GM19035 (cell line): ENCODE results near the gene PEPD.

Source experiments
- ATAC-seq: cut with Tn5 transposase; IDR thresholded peaks from one replicate; pipeline ENCODE4 v1.9.1; 2021; ENCODE audit not compliant: unreplicated experiment

The PEPD gene

GRCh38 chr19:33398361-33399060 lies 123.1 kb downstream of the PEPD start:
- no peak for ATAC-seq

GRCh38 chr19:33397536-33398360 lies 123.8 kb downstream of the PEPD start:
- ATAC-seq, result no peak

- ATAC-seq, result no peak
Observed at GRCh38 chr19:33396701-33397535, 124.7 kb downstream of the PEPD start.

GRCh38 chr19:33395561-33396550 lies 125.7 kb downstream of the PEPD start:
- ATAC-seq, result no peak

- no peak for ATAC-seq
Observed at GRCh38 chr19:33394723-33395560, 126.6 kb downstream of the PEPD start.

GRCh38 chr19:33394006-33394722 lies 127.4 kb downstream of the PEPD start:
- ATAC-seq, result no peak

- ATAC-seq, result no peak
Observed at GRCh38 chr19:33393286-33394005, 128.1 kb downstream of the PEPD start.

GRCh38 chr19:33392341-33393285 lies 129.0 kb downstream of the PEPD start:
- ATAC-seq, result no peak

- ATAC-seq, result no peak
Observed at GRCh38 chr19:33391631-33392249, 129.9 kb downstream of the PEPD start.

GRCh38 chr19:33390908-33391630 lies 130.5 kb downstream of the PEPD start:
- ATAC-seq, result no peak

- ATAC-seq, result no peak
Observed at GRCh38 chr19:33390101-33390907, 131.3 kb downstream of the PEPD start.

GRCh38 chr19:33389421-33390100 lies 132.0 kb downstream of the PEPD start:
- ATAC-seq, result no peak

GRCh38 chr19:33388725-33389420 lies 132.7 kb downstream of the PEPD start:
- ATAC-seq, result no peak

GRCh38 chr19:33388231-33388724 lies 133.3 kb downstream of the PEPD start:
- ATAC-seq, result no peak
